BE2C (cell line): ENCODE measurements around the gene SMAP1.

Experiments
- DNase-seq: peaks from one replicate; pipeline ENCODE4 v3.0.0-alpha.2; 2020
- H3K27me3 ChIP-seq: fragments of 250-450 bp; sonication (Bioruptor Pico); 2 replicates; pipeline ENCODE4 v1.5.1; 2020; ENCODE audit warnings: mild to moderate bottlenecking
- H3K36me3 ChIP-seq: fragments of 250-450 bp; sonication (Bioruptor Pico); 2 replicates; pipeline ENCODE4 v1.5.1; 2020; ENCODE audit warnings: mild to moderate bottlenecking
- H3K4me1 ChIP-seq: fragments of 250-450 bp; sonication (Bioruptor Pico); 2 replicates; pipeline ENCODE4 v1.5.1; 2020
- H3K4me3 ChIP-seq: 2 replicates; pipeline ENCODE4 v1.5.1; 2011; ENCODE audit warnings: low read depth, low read length
- H3K9me3 ChIP-seq: fragments of 250-450 bp; sonication (Bioruptor Pico); 2 replicates; pipeline ENCODE4 v1.5.1; 2020
- CTCF ChIP-seq: IDR thresholded peaks from 2 replicates; pipeline ENCODE4 v1.5.1; 2012; ENCODE audit warnings: mild to moderate bottlenecking, low read depth, low read length

The SMAP1 gene

GRCh38 chr6:70657706-70658105 lies 10.0 kb upstream of the SMAP1 start:
- no peak for TF ChIP-seq CTCF
- Histone ChIP-seq H3K9me3 (no peaks in the 10 kb centered on the region), H3K4me1 (no peaks in the 10 kb centered on the region; the same call in 1 of the 2 replicates), H3K36me3 (no peaks in the 10 kb centered on the region), H3K27me3 (no peaks in the 10 kb centered on the region), H3K4me3 (no peak overlapping the region)
- no peak for DNase-seq

- no peak for DNase-seq
- Histone ChIP-seq H3K9me3 (no peaks in the 10 kb centered on the region), H3K27me3 (no peaks in the 10 kb centered on the region), H3K4me3 (no peak overlapping the region), H3K36me3 (no peaks in the 10 kb centered on the region), H3K4me1 (peaks cover 3% of the 10 kb centered on the region; the same call in 1 of the 2 replicates)
- TF ChIP-seq CTCF, result no peak
These were observed 3.7 kb upstream of the SMAP1 start for GRCh38 chr6:70663881-70664466.

- Histone ChIP-seq H3K36me3 (no peaks in the 10 kb centered on the region), H3K4me1 (peaks cover 3% of the 10 kb centered on the region; the same call in 1 of the 2 replicates), H3K4me3 (no peak overlapping the region), H3K9me3 (no peaks in the 10 kb centered on the region), H3K27me3 (no peaks in the 10 kb centered on the region)
- no peak for DNase-seq
- no peak for TF ChIP-seq CTCF
These were observed 977 bp upstream of the SMAP1 start for GRCh38 chr6:70666706-70667105.

GRCh38 chr6:70667256-70667710 lies 400 bp upstream of the SMAP1 start:
- Histone ChIP-seq H3K9me3 (no peaks in the 10 kb centered on the region), H3K36me3 (no peaks in the 10 kb centered on the region), H3K4me1 (peaks cover 3% of the 10 kb centered on the region; the same call in 1 of the 2 replicates), H3K27me3 (no peaks in the 10 kb centered on the region), H3K4me3 (peak overlapping the region; percentile 85)
- DNase-seq, result no peak
- TF ChIP-seq CTCF, result no peak

- no peak for TF ChIP-seq CTCF
- no peak for DNase-seq
- H3K4me1 ChIP-seq, result peaks cover 3% of the 10 kb centered on the region; the same call in 1 of the 2 replicates
- no peaks in the 10 kb centered on the region for H3K27me3 ChIP-seq
- peak overlapping the region; percentile 85 for H3K4me3 ChIP-seq
- no peaks in the 10 kb centered on the region for H3K36me3 ChIP-seq
- H3K9me3 ChIP-seq, result no peaks in the 10 kb centered on the region
These were observed 773 bp downstream of the SMAP1 start for GRCh38 chr6:70668499-70668812.

GRCh38 chr6:70669133-70669532 lies 1.4 kb downstream of the SMAP1 start:
- H3K4me3 ChIP-seq, result peak overlapping the region; percentile 85; the same call in 1 of the 2 replicates

More at GRCh38 chr6:70669133-70669532, 1.4 kb downstream of the SMAP1 start:
- H3K27me3 ChIP-seq, result no peaks in the 10 kb centered on the region
- no peaks in the 10 kb centered on the region for H3K9me3 ChIP-seq
- TF ChIP-seq CTCF, result no peak
- DNase-seq, result no peak
- H3K4me1 ChIP-seq, result peaks cover 3% of the 10 kb centered on the region; the same call in 1 of the 2 replicates
- H3K36me3 ChIP-seq, result no peaks in the 10 kb centered on the region
